ENCODE results near the gene CDH4. TPM values are rescaled to one million over a fixed set of nuclear protein-coding genes. Genes with fewer than 3 reads are reported as not detected.
"Not testable (repeated sequence)": the region's sequence is repeated elsewhere in the genome, so short reads cannot be mapped to it uniquely, and the experiment has no call there.

CDH4 gene
- total and polyA plus RNA-seq, 2 donors (not counting 1 experiment from before 2014, with no cell fraction given): not detected

- DNase-seq (no peak), ATAC-seq (ENCODE audit: low read depth) (no peak)
- Histone ChIP-seq H3K79me2 (ENCODE audit: control insufficient read depth, insufficient read depth, low read length) (no peaks in the 10 kb centered on the region), H3K9me3 (ENCODE audit: control extremely low read depth in 1 of 3, control insufficient read depth in 2 of 3, insufficient read depth in 1 of 3, low read length in 2 of 3) (peaks cover 0 to 34% (median 0%) of the 10 kb centered on the region in 3 donors), H2AFZ (ENCODE audit: insufficient read depth, low read depth, low read length, poor library complexity, severe bottlenecking) (no peak overlapping the region), H3K4me1 (ENCODE audit: control insufficient read depth in 2 of 2, insufficient read depth in 2 of 2, low read length in 2 of 2) (no peaks in the 10 kb centered on the region), H4K20me1 (ENCODE audit: control insufficient read depth, insufficient read depth, low read length, poor library complexity, severe bottlenecking) (no peaks in the 10 kb centered on the region), H3K4me2 (replicated peaks; ENCODE audit: low read depth, low read length, poor library complexity, severe bottlenecking) (no peak overlapping the region), H3K27me3 (replicated peaks in 1 of 4; ENCODE audit: control extremely low read depth in 1 of 4, control insufficient read depth in 3 of 4, insufficient read depth in 4 of 4, low read length in 3 of 4) (no peaks in the 10 kb centered on the region), H3K4me3 (ENCODE audit: control extremely low read depth in 1 of 5, extremely low read depth in 1 of 5, insufficient read depth in 1 of 5, low read depth in 2 of 5, low read length in 4 of 5) (no peak overlapping the region), H3K27ac (ENCODE audit: low read length in 2 of 2) (no peak overlapping the region), H3K36me3 (replicated peaks in 1 of 2; ENCODE audit: control extremely low read depth in 1 of 2, control insufficient read depth in 1 of 2, extremely low read depth in 1 of 2, insufficient read depth in 2 of 2, low read length in 1 of 2) (no peaks in the 10 kb centered on the region), H3K9ac (ENCODE audit: low read length) (no peak overlapping the region)
- no peaks in the 10 kb centered on the region for H3K4me1 Mint-ChIP-seq
- intact Hi-C loops (cut with micrococcal nuclease): no loop called here
- ChIA-PET CTCF (no interaction called here), POLR2A (no interaction called here)
- no peak overlapping the region for H3K4me3 Mint-ChIP-seq
- no peak overlapping the region for H3K27ac Mint-ChIP-seq
- TF ChIP-seq EZH2 (IDR thresholded peaks at IDR 0.05; ENCODE audit: borderline replicate concordance, insufficient read depth, low read depth, low read length, poor library complexity, severe bottlenecking): no peak
- TF ChIP-seq CTCF (IDR thresholded peaks at IDR 0.05): no peak
- H3K9me3 Mint-ChIP-seq (ENCODE audit: insufficient read depth): peaks cover 3% of the 10 kb centered on the region
- H3K27me3 Mint-ChIP-seq: no peaks in the 10 kb centered on the region
- WGBS (ENCODE audit: insufficient coverage): 95% methylated on average over 9 of the region's 11 CpGs
Observed at GRCh38 chr20:61404303-61404702, 152.2 kb downstream of the CDH4 start.

- no peak overlapping the region for H3K9ac ChIP-seq (ENCODE audit: low read length)
- H3K9me3 ChIP-seq (ENCODE audit: control extremely low read depth in 1 of 3, control insufficient read depth in 2 of 3, insufficient read depth in 1 of 3, low read length in 2 of 3): peaks cover 0 to 27% (median 0%) of the 10 kb centered on the region in 3 donors
- H3K9me3 Mint-ChIP-seq (ENCODE audit: insufficient read depth): peaks cover 3% of the 10 kb centered on the region
- H3K4me3 ChIP-seq (ENCODE audit: control extremely low read depth in 1 of 5, extremely low read depth in 1 of 5, insufficient read depth in 1 of 5, low read depth in 2 of 5, low read length in 4 of 5): no peak overlapping the region
- H3K4me1 ChIP-seq (ENCODE audit: control insufficient read depth in 2 of 2, insufficient read depth in 2 of 2, low read length in 2 of 2): no peaks in the 10 kb centered on the region
- TF ChIP-seq EZH2 (IDR thresholded peaks at IDR 0.05; ENCODE audit: borderline replicate concordance, insufficient read depth, low read depth, low read length, poor library complexity, severe bottlenecking): no peak
- no peak for TF ChIP-seq CTCF (IDR thresholded peaks at IDR 0.05)
- intact Hi-C loops (cut with micrococcal nuclease): no loop called here
- 94% methylated on average over 12 of the region's 14 CpGs for WGBS (ENCODE audit: insufficient coverage)
- no peaks in the 10 kb centered on the region for H3K36me3 ChIP-seq (replicated peaks in 1 of 2; ENCODE audit: control extremely low read depth in 1 of 2, control insufficient read depth in 1 of 2, extremely low read depth in 1 of 2, insufficient read depth in 2 of 2, low read length in 1 of 2)
- ChIA-PET CTCF (no interaction called here), POLR2A (no interaction called here)
- DNase-seq: no peak
- H3K4me3 Mint-ChIP-seq: no peak overlapping the region
- no peak overlapping the region for H2AFZ ChIP-seq (ENCODE audit: insufficient read depth, low read depth, low read length, poor library complexity, severe bottlenecking)
- no peak for ATAC-seq (ENCODE audit: low read depth)
- H3K4me1 Mint-ChIP-seq: no peaks in the 10 kb centered on the region
- no peaks in the 10 kb centered on the region for H3K79me2 ChIP-seq (ENCODE audit: control insufficient read depth, insufficient read depth, low read length)
- H4K20me1 ChIP-seq (ENCODE audit: control insufficient read depth, insufficient read depth, low read length, poor library complexity, severe bottlenecking): no peaks in the 10 kb centered on the region
- no peak overlapping the region for H3K27ac Mint-ChIP-seq
- no peaks in the 10 kb centered on the region for H3K27me3 Mint-ChIP-seq
- no peak overlapping the region for H3K4me2 ChIP-seq (replicated peaks; ENCODE audit: low read depth, low read length, poor library complexity, severe bottlenecking)
- H3K27me3 ChIP-seq (replicated peaks in 1 of 4; ENCODE audit: control extremely low read depth in 1 of 4, control insufficient read depth in 3 of 4, insufficient read depth in 4 of 4, low read length in 3 of 4): no peaks in the 10 kb centered on the region
- no peak overlapping the region for H3K27ac ChIP-seq (ENCODE audit: low read length in 2 of 2)
Observed at GRCh38 chr20:61405007-61405406, 152.9 kb downstream of the CDH4 start.

GRCh38 chr20:61406773-61407172 lies 154.7 kb downstream of the CDH4 start:
- ATAC-seq (ENCODE audit: low read depth); DNase-seq; H3K9ac ChIP-seq (ENCODE audit: low read length); H3K9me3 Mint-ChIP-seq (ENCODE audit: insufficient read depth); H3K79me2 ChIP-seq (ENCODE audit: control insufficient read depth, insufficient read depth, low read length); H3K27ac ChIP-seq (ENCODE audit: low read length in 2 of 2); H3K4me1 Mint-ChIP-seq; H3K27me3 ChIP-seq (replicated peaks in 1 of 4; ENCODE audit: control extremely low read depth in 1 of 4, control insufficient read depth in 3 of 4, insufficient read depth in 4 of 4, low read length in 3 of 4); H3K36me3 ChIP-seq (replicated peaks in 1 of 2; ENCODE audit: control extremely low read depth in 1 of 2, control insufficient read depth in 1 of 2, extremely low read depth in 1 of 2, insufficient read depth in 2 of 2, low read length in 1 of 2); CTCF ChIA-PET; H3K4me2 ChIP-seq (replicated peaks; ENCODE audit: low read depth, low read length, poor library complexity, severe bottlenecking); H3K27ac Mint-ChIP-seq; POLR2A ChIA-PET; H3K4me1 ChIP-seq (ENCODE audit: control insufficient read depth in 2 of 2, insufficient read depth in 2 of 2, low read length in 2 of 2); H3K4me3 ChIP-seq (ENCODE audit: control extremely low read depth in 1 of 5, extremely low read depth in 1 of 5, insufficient read depth in 1 of 5, low read depth in 2 of 5, low read length in 4 of 5); H3K4me3 Mint-ChIP-seq; H4K20me1 ChIP-seq (ENCODE audit: control insufficient read depth, insufficient read depth, low read length, poor library complexity, severe bottlenecking); intact Hi-C loops (cut with micrococcal nuclease); H3K27me3 Mint-ChIP-seq; H2AFZ ChIP-seq (ENCODE audit: insufficient read depth, low read depth, low read length, poor library complexity, severe bottlenecking): not testable (repeated sequence)
- H3K9me3 ChIP-seq (ENCODE audit: control extremely low read depth in 1 of 3, control insufficient read depth in 2 of 3, insufficient read depth in 1 of 3, low read length in 2 of 3): peaks cover 0 to 28% (median 0%) of the 10 kb centered on the region in 3 donors
- WGBS (ENCODE audit: insufficient coverage): 97% methylated on average over 8 of the region's 8 CpGs

Data from B cell (primary cell).